Left lung (tissue), 10 donors: ENCODE measurements around the gene DHRS13. TPM values are rescaled to one million over a fixed set of nuclear protein-coding genes. Genes with fewer than 3 reads are reported as not detected.

Source experiments
- ATAC-seq: fragments of 200-7000 bp; cut with Tn5 transposase; one replicate; pipeline ENCODE4 v1.9.1; 2020; ENCODE audit warnings: moderate library complexity
- DNase-seq, 4 donors: peaks; one replicate each; pipeline ENCODE4 v3.0.0-alpha.2; 2013 to 2020
- H3K27ac ChIP-seq, 2 donors: fragments of 200-600 bp; sonication (generic) in 1 of 2; one replicate each; pipeline versions ENCODE4 v1.5.0 to v1.8.0; 2020 to 2021
- H3K27me3 ChIP-seq, 2 donors: fragments of 200-600 bp; sonication (generic) in 1 of 2; one replicate each; pipeline versions ENCODE4 v1.5.0 to v1.8.0; 2020 to 2021
- H3K36me3 ChIP-seq, 2 donors: fragments of 200-600 bp; sonication (generic) in 1 of 2; one replicate each; pipeline versions ENCODE4 v1.5.0 to v1.8.0; 2020 to 2021
- H3K4me1 ChIP-seq, 2 donors: fragments of 200-600 bp; one replicate each; pipeline ENCODE4 v1.8.0; 2021
- H3K4me3 ChIP-seq, 2 donors: fragments of 200-600 bp; sonication (generic) in 1 of 2; one replicate each; pipeline versions ENCODE4 v1.5.0 to v1.8.0; 2020 to 2021; ENCODE audit warnings: mild to moderate bottlenecking in 1 of 2
- H3K9me3 ChIP-seq, 2 donors: fragments of 200-600 bp; sonication (generic) in 1 of 2; one replicate each; pipeline versions ENCODE4 v1.5.0 to v1.8.0; 2020 to 2021
- CTCF ChIP-seq, 2 donors: fragments of 200-600 bp; sonication (generic) in 1 of 2; IDR thresholded peaks; one replicate each; pipeline versions ENCODE4 v1.5.0 to v1.8.0; 2021; ENCODE audit warnings: antibody characterized with exemption in 2 of 2
- intact Hi-C, 2 donors: fragments of 100-400 bp; cut with DNase I; formaldehyde crosslinking; loops; one replicate each; pipeline versions ENCODE4 v1.11.2 to v1.14.2; 2022
- polyA plus RNA-seq, 6 donors: library from polyadenylated mRNA; unstranded; fragments of 120-200 nt; gene quantifications; one replicate each; pipeline ENCODE4 v1.2.1, GENCODE V29; 2013; ENCODE audit not compliant: insufficient read length in 6 of 6
- total RNA-seq, 2 donors: library from RNA; stranded (reverse); fragmentation: NEBNext Ultra II Directional; extraction: Animal tissue kit (Norgen Biotek cat#: 25700); gene quantifications; one replicate each; pipeline ENCODE4 v1.2.1, GENCODE V29; 2021
- donor health status: DM: no; HTN: yes; CAD: no.
- donor health status: DM: no; HTN: no; CAD: no.

Gene DHRS13
- total and polyA plus RNA-seq, 8 donors = 5.2 to 16.9 (median 7.0) TPM

- intact Hi-C loops = no loop called here
Observed at GRCh38 chr17:28858801-28859355, 44.0 kb downstream of the DHRS13 start.

GRCh38 chr17:28857905-28858800, 44.7 kb downstream of the DHRS13 start:
- DNase-seq (no peak), ATAC-seq (no peak)
- Histone ChIP-seq H3K4me3 (no peak overlapping the region), H3K36me3 (peaks cover 0 to 55% of the 10 kb centered on the region in 2 donors), H3K4me1 (peaks cover 6 to 19% of the 10 kb centered on the region in 2 donors), H3K27me3 (no peaks in the 10 kb centered on the region), H3K27ac (no peak overlapping the region), H3K9me3 (no peaks in the 10 kb centered on the region)
- TF ChIP-seq CTCF (IDR thresholded peaks at IDR 0.05) = no peak
- intact Hi-C loops = no loop called here

More at GRCh38 chr17:28858801-28859355, 44.0 kb downstream of the DHRS13 start:
- Histone ChIP-seq H3K27ac (no peak overlapping the region), H3K4me1 (peaks cover 6 to 18% of the 10 kb centered on the region in 2 donors), H3K4me3 (no peak overlapping the region), H3K27me3 (no peaks in the 10 kb centered on the region), H3K36me3 (peaks cover 0 to 55% of the 10 kb centered on the region in 2 donors), H3K9me3 (no peaks in the 10 kb centered on the region)
- no peak for TF ChIP-seq CTCF (IDR thresholded peaks at IDR 0.05)
- no peak for DNase-seq
- ATAC-seq = no peak

GRCh38 chr17:28856028-28856574, 46.8 kb downstream of the DHRS13 start:
- no peaks in the 10 kb centered on the region for H3K9me3 ChIP-seq
- DNase-seq (no peak), ATAC-seq (no peak)
- intact Hi-C loops = no loop called here
- H3K4me3 ChIP-seq = peak overlapping the region in 1 of 2 donors; percentile 71
- H3K27ac ChIP-seq = no peak overlapping the region
- no peaks in the 10 kb centered on the region for H3K27me3 ChIP-seq
- H3K4me1 ChIP-seq = peaks cover 6 to 19% of the 10 kb centered on the region in 2 donors
- peaks cover 0 to 51% of the 10 kb centered on the region in 2 donors for H3K36me3 ChIP-seq
- TF ChIP-seq CTCF (IDR thresholded peaks at IDR 0.05) = no peak

GRCh38 chr17:28855336-28855679, 47.6 kb downstream of the DHRS13 start:
- Histone ChIP-seq H3K36me3 (peaks cover 0 to 43% of the 10 kb centered on the region in 2 donors), H3K27me3 (no peaks in the 10 kb centered on the region), H3K4me3 (peak overlapping the region; percentile 65 to 71), H3K27ac (peak overlapping the region in 1 of 2 donors; percentile 73), H3K4me1 (peaks cover 6 to 19% of the 10 kb centered on the region in 2 donors), H3K9me3 (no peaks in the 10 kb centered on the region)
- ATAC-seq (no peak), DNase-seq (no peak)
- no peak for TF ChIP-seq CTCF (IDR thresholded peaks at IDR 0.05)
- intact Hi-C loops = no loop called here
